ENCODE data around the gene COG8. TPM values are rescaled to one million over a fixed set of nuclear protein-coding genes. Genes with fewer than 3 reads are reported as not detected.
"Not testable (repeated sequence)": the region's sequence is repeated elsewhere in the genome, so short reads cannot be mapped to it uniquely, and the experiment has no call there.

The COG8 gene
- total RNA-seq, 4 donors from 2014 or later = 62.2 to 77.5 (median 70.0) TPM

DNA sequence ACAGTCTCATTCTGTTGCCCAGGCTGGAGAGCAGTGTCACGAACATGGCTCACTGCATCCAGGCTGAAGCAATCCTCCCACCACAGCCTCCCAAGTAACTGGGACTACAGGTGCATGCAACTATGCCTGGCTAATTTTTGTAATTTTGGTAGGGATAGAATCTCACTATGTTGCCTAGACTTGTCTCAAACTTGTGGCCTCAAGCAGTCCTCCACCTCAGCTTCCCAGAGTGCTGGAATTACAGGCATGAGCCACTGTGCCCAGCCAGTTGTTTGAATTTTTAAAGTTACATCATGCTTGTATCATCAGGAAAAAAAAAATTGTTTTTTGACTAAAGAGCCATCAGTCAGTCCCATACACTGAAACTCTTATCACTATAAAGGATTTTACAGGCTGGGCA is 45.3 kb downstream of the COG8 start:
- TF ChIP-seq POLR2A (IDR thresholded peaks at IDR 0.05) = no peak
- TF ChIP-seq, protein P1, sequence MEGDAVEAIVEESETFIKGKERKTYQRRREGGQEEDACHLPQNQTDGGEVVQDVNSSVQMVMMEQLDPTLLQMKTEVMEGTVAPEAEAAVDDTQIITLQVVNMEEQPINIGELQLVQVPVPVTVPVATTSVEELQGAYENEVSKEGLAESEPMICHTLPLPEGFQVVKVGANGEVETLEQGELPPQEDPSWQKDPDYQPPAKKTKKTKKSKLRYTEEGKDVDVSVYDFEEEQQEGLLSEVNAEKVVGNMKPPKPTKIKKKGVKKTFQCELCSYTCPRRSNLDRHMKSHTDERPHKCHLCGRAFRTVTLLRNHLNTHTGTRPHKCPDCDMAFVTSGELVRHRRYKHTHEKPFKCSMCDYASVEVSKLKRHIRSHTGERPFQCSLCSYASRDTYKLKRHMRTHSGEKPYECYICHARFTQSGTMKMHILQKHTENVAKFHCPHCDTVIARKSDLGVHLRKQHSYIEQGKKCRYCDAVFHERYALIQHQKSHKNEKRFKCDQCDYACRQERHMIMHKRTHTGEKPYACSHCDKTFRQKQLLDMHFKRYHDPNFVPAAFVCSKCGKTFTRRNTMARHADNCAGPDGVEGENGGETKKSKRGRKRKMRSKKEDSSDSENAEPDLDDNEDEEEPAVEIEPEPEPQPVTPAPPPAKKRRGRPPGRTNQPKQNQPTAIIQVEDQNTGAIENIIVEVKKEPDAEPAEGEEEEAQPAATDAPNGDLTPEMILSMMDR (IDR thresholded peaks at IDR 0.05) = no peak
- H3K27me3 ChIP-seq = no peaks in the 10 kb centered on the region
- peaks cover 0 to 20% (median 0%) of the 10 kb centered on the region in 3 donors for H3K36me3 ChIP-seq
- no peak overlapping the region for H3K4me3 ChIP-seq
- no peaks in the 10 kb centered on the region for H3K4me1 ChIP-seq
- 97 to 100% methylated on average over 1 of the region's 1 CpG for WGBS, 2 donors
- H3K27ac ChIP-seq = no peak overlapping the region
- DNase-seq (ENCODE audit: low spot score in 2 of 2) = no peak
- H3K9me3 ChIP-seq = no peaks in the 10 kb centered on the region

DNA sequence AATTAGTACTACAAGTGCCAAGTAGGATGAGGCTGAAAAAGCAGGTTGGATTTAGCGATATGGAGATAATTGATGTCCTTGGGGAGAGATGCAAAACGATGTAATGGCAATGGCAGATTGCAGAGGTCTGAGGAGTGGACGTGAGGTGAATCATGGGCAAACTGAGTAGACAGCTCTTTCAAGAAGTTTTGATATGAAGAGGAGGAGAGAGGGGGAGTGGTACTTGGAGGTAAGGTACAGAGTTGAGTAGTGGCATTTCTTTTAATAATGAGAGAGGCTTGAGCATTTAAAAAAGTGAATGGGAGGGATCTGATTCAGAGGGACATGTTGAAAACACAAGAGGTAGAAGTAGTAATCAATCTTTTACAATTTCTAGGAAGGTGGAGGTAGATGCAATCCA is 46.0 kb downstream of the COG8 start:
- H3K36me3 ChIP-seq = peaks cover 0 to 18% (median 0%) of the 10 kb centered on the region in 3 donors
- DNase-seq (ENCODE audit: low spot score in 2 of 2) = no peak
- H3K27me3 ChIP-seq = no peaks in the 10 kb centered on the region
- no peaks in the 10 kb centered on the region for H3K9me3 ChIP-seq
- 73 to 81% methylated on average over 3 of the region's 3 CpGs for WGBS, 2 donors
- TF ChIP-seq, protein P1 (IDR thresholded peaks at IDR 0.05) = no peak
- no peak for TF ChIP-seq EP300 (IDR thresholded peaks at IDR 0.05)
- TF ChIP-seq POLR2A (IDR thresholded peaks at IDR 0.05) = no peak
- H3K4me1 ChIP-seq = no peaks in the 10 kb centered on the region
- H3K27ac ChIP-seq = no peak overlapping the region
- H3K4me3 ChIP-seq = no peak overlapping the region

DNA sequence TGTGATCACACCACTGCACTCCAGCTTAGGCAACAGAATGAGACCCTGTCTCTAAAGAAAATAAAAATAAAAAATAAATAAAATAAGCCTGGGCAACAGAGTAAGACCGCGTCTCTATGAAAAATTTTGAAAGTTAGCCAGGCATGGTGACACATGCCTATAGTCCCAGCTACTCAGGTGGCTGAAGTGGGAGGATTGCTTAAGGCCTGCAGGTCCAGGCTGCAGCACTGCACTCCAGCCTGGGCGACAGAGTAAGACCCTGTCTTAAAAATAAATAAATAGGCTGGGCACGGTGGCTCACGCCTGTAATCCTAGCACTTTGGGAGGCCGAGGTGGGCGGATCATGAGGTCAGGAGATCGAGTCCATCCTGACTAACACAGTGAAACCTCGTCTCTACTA is 47.7 kb downstream of the COG8 start:
- WGBS, 2 donors = 92 to 93% methylated on average over 9 of the region's 9 CpGs

DNA sequence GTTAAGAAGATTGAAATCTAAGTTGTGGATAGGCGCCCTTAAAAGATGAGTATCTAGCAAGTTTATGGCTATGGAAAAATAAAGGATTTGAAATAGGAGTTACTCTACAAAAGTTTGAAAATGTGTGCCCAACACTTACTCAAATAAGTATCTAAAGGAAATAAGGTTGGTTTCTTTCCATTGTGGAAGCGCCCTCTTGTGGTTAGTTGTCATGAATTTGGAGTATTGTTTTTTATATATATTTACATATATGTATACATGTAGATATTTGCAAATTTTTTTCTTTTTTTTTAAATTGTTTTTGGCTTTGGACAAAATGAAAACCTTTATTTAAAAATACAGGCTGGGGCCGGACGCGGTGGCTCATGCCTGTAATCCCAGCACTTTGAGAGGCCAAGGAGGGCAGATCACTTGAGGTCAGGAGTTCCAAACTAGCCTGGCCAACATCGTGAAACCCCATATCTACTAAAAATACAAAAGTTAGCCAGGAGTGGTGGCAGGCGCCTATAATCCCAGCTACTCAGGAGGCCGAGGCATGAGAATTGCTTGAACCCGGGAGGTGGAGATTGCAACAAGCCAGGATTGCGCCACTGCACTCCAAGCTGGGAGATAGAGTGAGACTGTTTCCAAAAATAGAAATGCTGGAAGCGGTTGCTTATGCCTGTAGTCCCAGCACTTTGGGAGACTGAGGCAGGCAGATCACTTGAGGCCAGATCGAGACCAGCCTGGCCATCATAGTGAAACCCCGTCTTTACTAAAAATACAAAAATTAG is 52.2 kb downstream of the COG8 start:
- H3K27ac ChIP-seq = peak overlapping the region in 2 of 4 donors; percentile 15 to 50
- WGBS, 2 donors = 42 to 44% methylated on average over 13 of the region's 13 CpGs
- H3K36me3 ChIP-seq = peaks cover 0 to 32% (median 0%) of the 10 kb centered on the region in 3 donors
- H3K27me3 ChIP-seq = no peaks in the 10 kb centered on the region
- no peaks in the 10 kb centered on the region for H3K9me3 ChIP-seq
- DNase-seq (ENCODE audit: low spot score in 2 of 2) = peak; percentile 54 to 87
- peaks cover 0 to 33% (median 2%) of the 10 kb centered on the region in 4 donors for H3K4me1 ChIP-seq
- TF ChIP-seq EP300 (IDR thresholded peaks at IDR 0.05) (peak in 1 of 2 donors; percentile 65), POLR2A (IDR thresholded peaks at IDR 0.05) (no peak)
- TF ChIP-seq, protein P1 (IDR thresholded peaks at IDR 0.05) = peak; percentile 56 to 64 (median 61)
- H3K4me3 ChIP-seq = no peak overlapping the region

More for the DNA sequence above, 47.7 kb downstream of the COG8 start:
- H3K4me3 ChIP-seq; H3K27me3 ChIP-seq; H3K36me3 ChIP-seq; H3K27ac ChIP-seq; DNase-seq (ENCODE audit: low spot score in 2 of 2); H3K9me3 ChIP-seq: not testable (repeated sequence)
- H3K4me1 ChIP-seq = peaks cover 0 to 11% (median 2%) of the 10 kb centered on the region in 4 donors

DNA sequence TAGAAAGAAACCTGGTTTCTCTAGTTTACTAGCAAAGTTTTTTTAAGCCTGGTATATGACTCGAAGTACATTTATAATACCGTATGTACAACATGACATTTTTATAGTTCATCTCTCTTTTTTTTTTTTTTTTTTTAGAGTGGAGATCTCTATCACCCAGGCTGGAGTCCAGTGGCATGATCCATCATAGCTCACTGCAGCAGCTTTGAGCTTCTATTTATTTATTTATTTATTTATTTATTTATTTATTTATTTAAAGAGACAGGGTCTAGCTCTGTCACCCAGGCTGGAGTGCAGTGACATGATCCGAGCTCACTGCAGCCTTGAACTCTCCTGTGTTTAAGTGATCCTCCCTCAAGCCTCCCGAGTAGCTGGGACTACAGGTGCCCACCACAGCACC is 54.1 kb downstream of the COG8 start:
- no peak overlapping the region for H3K4me3 ChIP-seq
- H3K9me3 ChIP-seq = no peaks in the 10 kb centered on the region
- H3K36me3 ChIP-seq = peaks cover 0 to 32% (median 0%) of the 10 kb centered on the region in 3 donors
- H3K27ac ChIP-seq = no peak overlapping the region
- TF ChIP-seq, protein P1 (IDR thresholded peaks at IDR 0.05) = no peak
- TF ChIP-seq EP300 (IDR thresholded peaks at IDR 0.05) (no peak), POLR2A (IDR thresholded peaks at IDR 0.05) (no peak)
- WGBS, 2 donors = 86 to 90% methylated on average over 4 of the region's 4 CpGs
- peaks cover 0 to 35% (median 2%) of the 10 kb centered on the region in 4 donors for H3K4me1 ChIP-seq
- no peaks in the 10 kb centered on the region for H3K27me3 ChIP-seq
- DNase-seq (ENCODE audit: low spot score in 2 of 2) = no peak
